Mammary epithelial cell (primary cell): ENCODE measurements around the gene TAF13.

Experiments
- EZH2 ChIP-seq: IDR thresholded peaks from 2 replicates; pipeline ENCODE4 v1.6.1; 2012; ENCODE audit warnings: low read length, inconsistent platforms, borderline replicate concordance
- TF ChIP-seq, protein P1 (sequence below), 2 donors: IDR thresholded peaks in 1 of 2; conservative IDR thresholded peaks in 1 of 2; 2 replicates each; pipeline ENCODE4 v1.5.1; 2011 to 2012; ENCODE audit warnings: inconsistent platforms in 2 of 2, low read length in 2 of 2, mild to moderate bottlenecking in 2 of 2, control low read depth in 1 of 2, low read depth in 1 of 2; ENCODE audit not compliant: insufficient read depth in 1 of 2; ENCODE audit errors: extremely low read depth in 1 of 2

DNA sequence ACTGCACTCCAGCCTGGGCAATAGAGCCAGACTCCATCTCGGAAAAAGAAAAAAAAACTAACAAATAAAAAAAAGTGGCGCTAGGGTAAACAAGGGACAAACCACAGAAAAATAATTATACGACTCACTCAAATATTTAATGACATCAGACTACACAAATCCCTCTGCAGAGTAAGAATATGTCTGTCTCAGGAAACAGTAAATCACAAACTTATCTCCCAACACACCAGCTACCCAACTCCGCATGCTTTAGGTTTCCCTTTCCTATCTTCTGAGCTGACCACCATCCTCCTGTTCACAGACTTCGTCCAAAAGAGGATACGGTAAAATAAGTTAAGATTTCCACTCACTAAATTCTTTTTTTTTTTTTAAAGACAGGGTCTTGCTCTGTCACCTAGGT lies 50.1 kb downstream of the TAF13 start:
- TF ChIP-seq, protein P1, sequence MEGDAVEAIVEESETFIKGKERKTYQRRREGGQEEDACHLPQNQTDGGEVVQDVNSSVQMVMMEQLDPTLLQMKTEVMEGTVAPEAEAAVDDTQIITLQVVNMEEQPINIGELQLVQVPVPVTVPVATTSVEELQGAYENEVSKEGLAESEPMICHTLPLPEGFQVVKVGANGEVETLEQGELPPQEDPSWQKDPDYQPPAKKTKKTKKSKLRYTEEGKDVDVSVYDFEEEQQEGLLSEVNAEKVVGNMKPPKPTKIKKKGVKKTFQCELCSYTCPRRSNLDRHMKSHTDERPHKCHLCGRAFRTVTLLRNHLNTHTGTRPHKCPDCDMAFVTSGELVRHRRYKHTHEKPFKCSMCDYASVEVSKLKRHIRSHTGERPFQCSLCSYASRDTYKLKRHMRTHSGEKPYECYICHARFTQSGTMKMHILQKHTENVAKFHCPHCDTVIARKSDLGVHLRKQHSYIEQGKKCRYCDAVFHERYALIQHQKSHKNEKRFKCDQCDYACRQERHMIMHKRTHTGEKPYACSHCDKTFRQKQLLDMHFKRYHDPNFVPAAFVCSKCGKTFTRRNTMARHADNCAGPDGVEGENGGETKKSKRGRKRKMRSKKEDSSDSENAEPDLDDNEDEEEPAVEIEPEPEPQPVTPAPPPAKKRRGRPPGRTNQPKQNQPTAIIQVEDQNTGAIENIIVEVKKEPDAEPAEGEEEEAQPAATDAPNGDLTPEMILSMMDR (conservative IDR thresholded peaks at IDR 0.05 in 1 of 2, IDR thresholded peaks at IDR 0.05 in 1 of 2; ENCODE audit: extremely low read depth in 1 of 2, insufficient read depth in 1 of 2, low read depth in 1 of 2, low read length in 2 of 2) = no peak
- no peak for TF ChIP-seq EZH2
